Measurements from ENCODE around the gene PLPP7. TPM values are rescaled to one million over a fixed set of nuclear protein-coding genes. Genes with fewer than 3 reads are reported as not detected.
A peak's percentile ranks its signal among the peaks of the same experiment; 100 is the strongest.

The PLPP7 gene
- total RNA-seq, 1 donor from 2014 or later = 5.4 TPM

- no peaks in the 10 kb centered on the region for H3K9me3 ChIP-seq (ENCODE audit: low read depth)
- Mint-ChIP-seq H3K36me3 (no peaks in the 10 kb centered on the region), H3K4me1 (peaks cover 23% of the 10 kb centered on the region), H3K9me3 (no peaks in the 10 kb centered on the region), H3K27me3 (ENCODE audit: insufficient read depth, low read depth) (peaks cover 20% of the 10 kb centered on the region), H3K4me3 (peak overlapping the region; percentile 48), H3K27ac (no peak overlapping the region)
- H3K4me2 ChIP-seq = peak overlapping the region; percentile 2
- H4K20me1 ChIP-seq (ENCODE audit: low read depth) = peaks cover 12% of the 10 kb centered on the region
- peaks cover 37% of the 10 kb centered on the region for H3K27me3 ChIP-seq
- TF ChIP-seq EZH2phosphoT487 (IDR thresholded peaks at IDR 0.05) (no peak), CTCF (IDR thresholded peaks at IDR 0.05) (no peak), EZH2 (IDR thresholded peaks at IDR 0.05) (no peak)
- H3K27ac ChIP-seq = no peak overlapping the region
- no peak overlapping the region for H3K9ac ChIP-seq
- no peak for DNase-seq (ENCODE audit: low spot score)
- H3K4me3 ChIP-seq = no peak overlapping the region
- peaks cover 17% of the 10 kb centered on the region for H3F3A ChIP-seq (ENCODE audit: low read depth)
- H3K79me2 ChIP-seq (ENCODE audit: low read depth) = no peaks in the 10 kb centered on the region
- H2AFZ ChIP-seq (replicated peaks) = no peak overlapping the region
- H3K4me1 ChIP-seq = peaks cover 23% of the 10 kb centered on the region
- no peaks in the 10 kb centered on the region for H3K36me3 ChIP-seq
Observed at GRCh38 chr9:131273856-131274673, 15.5 kb upstream of the PLPP7 start.

- Mint-ChIP-seq H3K27ac (no peak overlapping the region), H3K4me3 (no peak overlapping the region), H3K36me3 (no peaks in the 10 kb centered on the region), H3K9me3 (no peaks in the 10 kb centered on the region), H3K27me3 (ENCODE audit: insufficient read depth, low read depth) (peaks cover 20% of the 10 kb centered on the region), H3K4me1 (peaks cover 21% of the 10 kb centered on the region)
- no peaks in the 10 kb centered on the region for H3K79me2 ChIP-seq (ENCODE audit: low read depth)
- peak overlapping the region; percentile 2 for H3K4me2 ChIP-seq
- H3K27me3 ChIP-seq = peaks cover 37% of the 10 kb centered on the region
- H3K4me3 ChIP-seq = no peak overlapping the region
- no peaks in the 10 kb centered on the region for H3K36me3 ChIP-seq
- no peak overlapping the region for H2AFZ ChIP-seq (replicated peaks)
- peaks cover 17% of the 10 kb centered on the region for H3F3A ChIP-seq (ENCODE audit: low read depth)
- no peak overlapping the region for H3K27ac ChIP-seq
- DNase-seq (ENCODE audit: low spot score) = no peak
- TF ChIP-seq CTCF (IDR thresholded peaks at IDR 0.05) (no peak), EZH2 (IDR thresholded peaks at IDR 0.05) (no peak), EZH2phosphoT487 (IDR thresholded peaks at IDR 0.05) (no peak)
- no peak overlapping the region for H3K9ac ChIP-seq
- H3K9me3 ChIP-seq (ENCODE audit: low read depth) = no peaks in the 10 kb centered on the region
- peaks cover 23% of the 10 kb centered on the region for H3K4me1 ChIP-seq
- H4K20me1 ChIP-seq (ENCODE audit: low read depth) = peaks cover 12% of the 10 kb centered on the region
Observed at GRCh38 chr9:131274674-131275331, 14.7 kb upstream of the PLPP7 start.

- no peak overlapping the region for H3K27ac ChIP-seq
- H3K27me3 ChIP-seq = peaks cover 41% of the 10 kb centered on the region
- H3K4me3 Mint-ChIP-seq = peak overlapping the region; percentile 79
- no peaks in the 10 kb centered on the region for H3K36me3 Mint-ChIP-seq
- H3K4me1 Mint-ChIP-seq = peaks cover 18% of the 10 kb centered on the region
- peak; percentile 76 for DNase-seq (ENCODE audit: low spot score)
- peaks cover 20% of the 10 kb centered on the region for H3K27me3 Mint-ChIP-seq (ENCODE audit: insufficient read depth, low read depth)
- no peak overlapping the region for H3K27ac Mint-ChIP-seq
- H3K9ac ChIP-seq = no peak overlapping the region
- H3K4me1 ChIP-seq = peaks cover 20% of the 10 kb centered on the region
- no peaks in the 10 kb centered on the region for H3K9me3 ChIP-seq (ENCODE audit: low read depth)
- no peak overlapping the region for H2AFZ ChIP-seq (replicated peaks)
- H4K20me1 ChIP-seq (ENCODE audit: low read depth) = peaks cover 12% of the 10 kb centered on the region
- no peaks in the 10 kb centered on the region for H3K9me3 Mint-ChIP-seq
- H3K4me3 ChIP-seq = no peak overlapping the region
- peaks cover 17% of the 10 kb centered on the region for H3F3A ChIP-seq (ENCODE audit: low read depth)
- no peak overlapping the region for H3K4me2 ChIP-seq
- H3K36me3 ChIP-seq = no peaks in the 10 kb centered on the region
- no peaks in the 10 kb centered on the region for H3K79me2 ChIP-seq (ENCODE audit: low read depth)
- TF ChIP-seq EZH2phosphoT487 (IDR thresholded peaks at IDR 0.05) (no peak), CTCF (IDR thresholded peaks at IDR 0.05) (peak; percentile 51), EZH2 (IDR thresholded peaks at IDR 0.05) (no peak)
Observed at GRCh38 chr9:131275332-131276093, 14.0 kb upstream of the PLPP7 start.

Measured in neural progenitor cell (in vitro differentiated cells).